Bone marrow (tissue), 2 donors: ENCODE data around the gene TTC7B.

Source experiments
- DNase-seq, 2 donors: peaks; one replicate each; lab custom pipeline; 2025; lab: John Stamatoyannopoulos, UW

TTC7B gene

GRCh38 chr14:90558041-90558982 is 257.9 kb downstream of the TTC7B start:
- no peak for DNase-seq

- no peak for DNase-seq
Measured at GRCh38 chr14:90557516-90557915, 258.7 kb downstream of the TTC7B start.

- DNase-seq: no peak
Measured at GRCh38 chr14:90556666-90557450, 259.4 kb downstream of the TTC7B start.

- DNase-seq: no peak
Measured at GRCh38 chr14:90556012-90556477, 260.2 kb downstream of the TTC7B start.

GRCh38 chr14:90555126-90556011 is 260.9 kb downstream of the TTC7B start:
- DNase-seq: no peak

- no peak for DNase-seq
Measured at GRCh38 chr14:90554341-90554740, 261.9 kb downstream of the TTC7B start.

- DNase-seq: no peak
Measured at GRCh38 chr14:90553921-90554336, 262.3 kb downstream of the TTC7B start.

GRCh38 chr14:90553298-90553920 is 262.8 kb downstream of the TTC7B start:
- DNase-seq: no peak

- DNase-seq: no peak
Measured at GRCh38 chr14:90552465-90553297, 263.5 kb downstream of the TTC7B start.

- no peak for DNase-seq
Measured at GRCh38 chr14:90551733-90552464, 264.3 kb downstream of the TTC7B start.

GRCh38 chr14:90551070-90551704 is 265.0 kb downstream of the TTC7B start:
- DNase-seq: no peak

GRCh38 chr14:90549794-90550641 is 266.2 kb downstream of the TTC7B start:
- no peak for DNase-seq

- no peak for DNase-seq
Measured at GRCh38 chr14:90548455-90548854, 267.8 kb downstream of the TTC7B start.

- DNase-seq: no peak
Measured at GRCh38 chr14:90547968-90548367, 268.3 kb downstream of the TTC7B start.

GRCh38 chr14:90547250-90547649 is 269.0 kb downstream of the TTC7B start:
- no peak for DNase-seq

- DNase-seq: no peak
Measured at GRCh38 chr14:90546767-90547166, 269.5 kb downstream of the TTC7B start.

GRCh38 chr14:90545966-90546751 is 270.1 kb downstream of the TTC7B start:
- no peak for DNase-seq
